ENCODE measurements around the gene STYXL1.

Gene STYXL1

GRCh38 chr7:75962607-75963380 is 85.0 kb downstream of the STYXL1 start:
- in situ Hi-C loops (cut with MboI; ENCODE audit: low sequenced_read_pairs): no loop called here

- in situ Hi-C loops (cut with MboI; ENCODE audit: low sequenced_read_pairs): no loop called here
These were observed 86.6 kb downstream of the STYXL1 start for GRCh38 chr7:75961218-75961617.

GRCh38 chr7:75960372-75960771 is 87.4 kb downstream of the STYXL1 start:
- in situ Hi-C loops (cut with MboI; ENCODE audit: low sequenced_read_pairs): no loop called here

GRCh38 chr7:75958802-75959543 is 88.8 kb downstream of the STYXL1 start:
- in situ Hi-C loops (cut with MboI; ENCODE audit: low sequenced_read_pairs): no loop called here

- in situ Hi-C loops (cut with MboI; ENCODE audit: low sequenced_read_pairs): no loop called here
These were observed 90.6 kb downstream of the STYXL1 start for GRCh38 chr7:75957021-75957736.

GRCh38 chr7:75955331-75955955 is 92.4 kb downstream of the STYXL1 start:
- in situ Hi-C loops (cut with MboI; ENCODE audit: low sequenced_read_pairs): no loop called here

- in situ Hi-C loops (cut with MboI; ENCODE audit: low sequenced_read_pairs): no loop called here
These were observed 93.9 kb downstream of the STYXL1 start for GRCh38 chr7:75953931-75954330.

- in situ Hi-C loops (cut with MboI; ENCODE audit: low sequenced_read_pairs): no loop called here
These were observed 94.4 kb downstream of the STYXL1 start for GRCh38 chr7:75953431-75953830.

GRCh38 chr7:75951506-75951905 is 96.3 kb downstream of the STYXL1 start:
- in situ Hi-C loops (cut with MboI; ENCODE audit: low sequenced_read_pairs): no loop called here

GRCh38 chr7:75950111-75950681 is 97.6 kb downstream of the STYXL1 start:
- in situ Hi-C loops (cut with MboI; ENCODE audit: low sequenced_read_pairs): no loop called here

- in situ Hi-C loops (cut with MboI; ENCODE audit: low sequenced_read_pairs): no loop called here
These were observed 99.6 kb downstream of the STYXL1 start for GRCh38 chr7:75948179-75948578.

Measured in HL-60/S4 treated with retinoic acid at 250 ng/mL for 4 days and 3 days (cell line).